Right cardiac atrium (tissue), 5 donors: ENCODE results near the gene ARHGEF12. TPM values are rescaled to one million over a fixed set of nuclear protein-coding genes. Genes with fewer than 3 reads are reported as not detected.
A peak's percentile ranks its signal among the peaks of the same experiment; 100 is the strongest.

Source experiments
- ATAC-seq, 2 donors: fragments of 200-7000 bp; cut with Tn5 transposase; one replicate each; pipeline versions ENCODE4 v1.8.0 to v1.9.1; 2020; ENCODE audit warnings: moderate library complexity in 2 of 2, mild to moderate bottlenecking in 1 of 2
- DNase-seq, 3 donors: peaks; one replicate each; pipeline ENCODE4 v3.0.0-alpha.2; 2020
- H3K27ac ChIP-seq: one replicate; pipeline ENCODE4 v1.5.1; 2013; ENCODE audit warnings: mild to moderate bottlenecking, low read length, control low read depth, moderate library complexity
- H3K27me3 ChIP-seq: one replicate; pipeline ENCODE4 v1.6.1; 2013; ENCODE audit not compliant: control insufficient read depth, insufficient read depth
- H3K4me1 ChIP-seq: one replicate; pipeline ENCODE4 v1.6.1; 2013; ENCODE audit warnings: low read length; ENCODE audit not compliant: control insufficient read depth, insufficient read depth
- H3K4me3 ChIP-seq: one replicate; pipeline ENCODE4 v1.5.1; 2013; ENCODE audit warnings: low read length, control low read depth
- H3K9me3 ChIP-seq: one replicate; pipeline ENCODE4 v1.6.1; 2013; ENCODE audit warnings: low read length; ENCODE audit not compliant: control insufficient read depth
- WGBS: extraction: QIAGEN DNeasy Blood & Tissue Kit; methylation state at CpG from one replicate; pipeline ENCODE4 v1.1.7; 2013; 5-methylcytosine and 5-hydroxymethylcytosine counted together
- intact Hi-C, 4 donors: fragments of 100-400 bp; cut with DNase I; formaldehyde crosslinking; loops; one replicate each; pipeline versions ENCODE4 v1.11.0 to v1.14.0; 2022 to 2023
- polyA plus RNA-seq: library from polyadenylated mRNA; stranded (reverse); fragments of 200-250 nt; gene quantifications from one replicate; pipeline ENCODE4 v1.2.3, GENCODE V29; 2013
- total RNA-seq, 4 donors: library from RNA; stranded (reverse); fragmentation: NEBNext Ultra II Directional; extraction: Animal tissue kit (Norgen Biotek cat#: 25700); gene quantifications; one replicate each; pipeline ENCODE4 v1.2.1, GENCODE V29; 2021
- donor health status: healthy with polysubstance abuse.
- donor health status: DM: no; HTN: yes; CAD: no.
- donor health status: DM: no; HTN: no; CAD: no.
- donor health status: DM: no; HTN: yes; CAD: no; lungs with severe emphysema.
- donor health status: DM: yes; HTN: yes; CAD: no.

ARHGEF12 gene
- total and polyA plus RNA-seq, 5 donors = 26.1 to 112 (median 93.7) TPM

- H3K9me3 ChIP-seq = no peaks in the 10 kb centered on the region
- H3K27me3 ChIP-seq = no peaks in the 10 kb centered on the region
- H3K4me3 ChIP-seq = no peak overlapping the region
- intact Hi-C loops = no loop called here
- no peak overlapping the region for H3K27ac ChIP-seq
- DNase-seq (no peak), ATAC-seq (no peak)
- WGBS = 87% methylated on average over 4 of the region's 4 CpGs
- H3K4me1 ChIP-seq = peaks cover 3% of the 10 kb centered on the region
Measured at GRCh38 chr11:120528749-120529148, 192.5 kb downstream of the ARHGEF12 start.

- intact Hi-C loops = no loop called here
- Histone ChIP-seq H3K27me3 (no peaks in the 10 kb centered on the region), H3K9me3 (no peaks in the 10 kb centered on the region), H3K4me1 (peaks cover 3% of the 10 kb centered on the region), H3K4me3 (no peak overlapping the region), H3K27ac (no peak overlapping the region)
- DNase-seq (no peak), ATAC-seq (no peak)
- WGBS = 85% methylated on average over 7 of the region's 7 CpGs
Measured at GRCh38 chr11:120529214-120529613, 193.0 kb downstream of the ARHGEF12 start.

DNA sequence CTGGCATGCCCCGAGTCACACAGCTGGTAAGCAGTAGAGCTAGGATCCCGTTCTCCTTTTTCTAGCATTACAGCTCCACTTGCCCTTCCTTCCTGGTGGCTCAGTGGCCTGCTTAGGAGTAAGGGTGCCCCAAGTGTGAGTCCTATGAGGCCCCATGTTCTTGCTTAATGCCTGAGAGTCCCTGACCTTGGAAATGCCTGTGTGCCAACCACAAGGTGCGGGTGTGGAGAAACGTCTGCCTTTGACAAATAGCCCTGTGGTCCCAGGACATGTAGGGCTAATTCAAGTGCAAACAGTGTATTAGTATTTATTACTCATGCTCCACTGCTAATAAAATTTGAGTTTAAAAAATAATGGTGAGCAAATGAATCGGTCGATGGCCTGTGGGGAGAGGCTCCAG is 193.7 kb downstream of the ARHGEF12 start:
- no peaks in the 10 kb centered on the region for H3K9me3 ChIP-seq
- no peak for ATAC-seq
- H3K4me3 ChIP-seq = no peak overlapping the region
- no peak for DNase-seq
- intact Hi-C loops = no loop called here
- no peaks in the 10 kb centered on the region for H3K27me3 ChIP-seq
- WGBS = 83% methylated on average over 6 of the region's 6 CpGs
- H3K27ac ChIP-seq = no peak overlapping the region
- peaks cover 3% of the 10 kb centered on the region for H3K4me1 ChIP-seq

GRCh38 chr11:120532082-120532831 is 196.0 kb downstream of the ARHGEF12 start:
- ATAC-seq = no peak
- H3K27ac ChIP-seq = no peak overlapping the region
- no peaks in the 10 kb centered on the region for H3K27me3 ChIP-seq
- intact Hi-C loops = no loop called here
- WGBS = 63% methylated on average over 16 of the region's 16 CpGs
- no peaks in the 10 kb centered on the region for H3K9me3 ChIP-seq
- DNase-seq = no peak
- no peak overlapping the region for H3K4me3 ChIP-seq
- peaks cover 3% of the 10 kb centered on the region for H3K4me1 ChIP-seq

DNA sequence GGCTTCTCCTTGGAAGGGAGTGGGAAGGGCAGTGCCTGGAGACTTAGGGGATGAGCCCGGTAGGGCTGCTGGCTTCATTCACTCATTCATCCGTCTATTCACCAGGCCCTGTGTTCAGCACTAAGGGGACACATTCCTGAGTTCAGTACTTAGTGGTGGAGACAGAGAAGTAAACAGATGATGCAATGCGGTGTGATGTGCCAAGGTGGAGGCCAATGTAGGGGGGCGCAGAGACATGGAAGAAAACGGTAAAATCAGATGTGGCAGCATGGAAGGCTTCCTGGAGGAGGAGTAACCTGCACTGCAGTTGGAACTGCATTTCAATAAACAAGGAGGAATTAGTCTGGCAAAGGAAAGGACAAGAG is 196.6 kb downstream of the ARHGEF12 start:
- no peak overlapping the region for H3K27ac ChIP-seq
- H3K9me3 ChIP-seq = no peaks in the 10 kb centered on the region
- peaks cover 3% of the 10 kb centered on the region for H3K4me1 ChIP-seq
- intact Hi-C loops = no loop called here
- no peak overlapping the region for H3K4me3 ChIP-seq
- no peaks in the 10 kb centered on the region for H3K27me3 ChIP-seq
- WGBS = 46% methylated on average over 5 of the region's 5 CpGs
- DNase-seq (no peak), ATAC-seq (no peak)

DNA sequence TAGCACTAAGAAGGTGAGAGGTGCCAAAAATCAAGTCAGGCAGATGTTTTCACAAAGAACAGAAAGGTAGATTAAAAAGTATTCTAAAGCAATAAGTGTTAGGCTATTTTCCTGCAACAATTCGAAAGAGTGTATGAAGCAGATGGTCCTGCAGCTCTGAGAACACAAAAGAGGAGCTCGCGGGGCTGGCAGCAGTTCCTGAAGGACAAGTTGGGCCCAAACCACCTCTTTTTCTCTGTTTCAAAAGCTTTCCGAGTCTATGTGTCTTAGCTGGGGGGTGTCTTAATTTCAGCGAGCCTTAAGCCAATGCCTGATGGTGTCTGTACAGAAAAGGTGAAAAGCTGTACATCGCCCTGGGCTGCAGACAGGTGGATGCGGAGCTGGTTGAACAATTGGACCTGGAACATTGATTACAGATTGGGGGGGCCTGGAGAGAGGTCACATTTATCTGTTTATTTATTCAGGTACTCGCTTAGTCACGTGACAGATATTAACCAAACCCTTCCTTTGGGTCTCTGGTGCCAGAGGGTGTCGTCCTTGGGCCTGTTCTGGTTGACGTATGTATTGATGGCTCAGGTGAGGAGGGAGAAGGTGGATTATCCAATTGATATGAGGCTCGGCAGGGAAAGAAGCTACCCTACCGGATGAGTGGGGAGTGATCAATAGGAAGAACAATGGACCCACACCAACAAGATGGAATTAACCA is 200.0 kb downstream of the ARHGEF12 start:
- Histone ChIP-seq H3K9me3 (no peaks in the 10 kb centered on the region), H3K27me3 (no peaks in the 10 kb centered on the region), H3K4me1 (peaks cover 5% of the 10 kb centered on the region), H3K27ac (no peak overlapping the region), H3K4me3 (no peak overlapping the region)
- DNase-seq (no peak), ATAC-seq (no peak)
- 94% methylated on average over 13 of the region's 13 CpGs for WGBS
- intact Hi-C loops = no loop called here

- ATAC-seq (no peak), DNase-seq (no peak)
- no peaks in the 10 kb centered on the region for H3K9me3 ChIP-seq
- H3K27me3 ChIP-seq = no peaks in the 10 kb centered on the region
- 90% methylated on average over 11 of the region's 11 CpGs for WGBS
- H3K4me3 ChIP-seq = no peak overlapping the region
- no peak overlapping the region for H3K27ac ChIP-seq
- intact Hi-C loops = no loop called here
- H3K4me1 ChIP-seq = peaks cover 5% of the 10 kb centered on the region
Measured at GRCh38 chr11:120536797-120537169, 200.6 kb downstream of the ARHGEF12 start.

DNA sequence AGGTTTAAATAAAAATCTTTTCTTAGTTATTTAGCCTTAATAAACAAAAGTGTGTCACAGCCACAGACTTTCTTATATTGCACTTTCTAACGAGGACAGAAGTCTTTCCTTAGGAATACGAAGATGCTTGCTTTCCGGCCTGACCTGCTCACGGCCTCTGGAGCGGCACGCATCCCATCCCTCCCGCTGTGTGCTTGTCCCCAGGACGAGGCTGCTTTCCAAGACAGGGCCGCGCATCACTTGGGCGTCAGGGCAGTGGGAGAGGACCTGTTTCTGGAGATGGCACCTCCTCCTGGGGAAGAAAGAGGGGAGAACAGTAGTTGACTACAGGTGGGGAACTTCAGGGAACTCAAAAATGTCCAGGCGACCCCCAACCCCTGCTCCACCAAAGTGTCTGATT is 201.8 kb downstream of the ARHGEF12 start:
- intact Hi-C loops = no loop called here

GRCh38 chr11:120538707-120539106 is 202.5 kb downstream of the ARHGEF12 start:
- ATAC-seq = peak in 1 of 2 donors; percentile 34
- peaks cover 2% of the 10 kb centered on the region for H3K4me1 ChIP-seq
- intact Hi-C loops = no loop called here

More for the DNA sequence above, 201.8 kb downstream of the ARHGEF12 start:
- DNase-seq (no peak), ATAC-seq (no peak)
- Histone ChIP-seq H3K4me1 (peaks cover 2% of the 10 kb centered on the region), H3K4me3 (no peak overlapping the region), H3K27me3 (no peaks in the 10 kb centered on the region), H3K9me3 (no peaks in the 10 kb centered on the region), H3K27ac (no peak overlapping the region)
- WGBS = 93% methylated on average over 12 of the region's 12 CpGs

More at GRCh38 chr11:120538707-120539106, 202.5 kb downstream of the ARHGEF12 start:
- Histone ChIP-seq H3K4me3 (no peak overlapping the region), H3K27me3 (no peaks in the 10 kb centered on the region), H3K27ac (no peak overlapping the region), H3K9me3 (no peaks in the 10 kb centered on the region)
- WGBS = 88% methylated on average over 2 of the region's 2 CpGs
- no peak for DNase-seq
